Spleen (tissue), 11 donors: ENCODE data around the gene GOSR2. TPM values are rescaled to one million over a fixed set of nuclear protein-coding genes. Genes with fewer than 3 reads are reported as not detected.

ENCODE experiments used
- DNase-seq: peaks from one replicate; pipeline ENCODE4 v3.0.0-alpha.2; 2020
- H3K27ac ChIP-seq, 8 donors: fragments of 200-600 bp; sonication (generic) in 7 of 8; 1 replicate in 4 of 8; 2 replicates in 4 of 8; pipeline versions ENCODE4 v1.5.0 to v1.8.0; 2016 to 2021; ENCODE audit warnings: inconsistent platforms in 4 of 8, mild to moderate bottlenecking in 4 of 8, moderate library complexity in 1 of 8
- H3K27me3 ChIP-seq, 7 donors: fragments of 200-600 bp; sonication (generic) in 6 of 7; replicated peaks in 1 of 7; 1 replicate in 4 of 7; 2 replicates in 3 of 7; pipeline versions ENCODE4 v1.5.0 to v1.8.0; 2016 to 2021; ENCODE audit warnings: inconsistent platforms in 3 of 7, mild to moderate bottlenecking in 1 of 7
- H3K36me3 ChIP-seq, 6 donors: fragments of 200-600 bp; sonication (generic) in 5 of 6; 1 replicate in 4 of 6; 2 replicates in 2 of 6; pipeline versions ENCODE4 v1.5.0 to v1.8.0; 2016 to 2021; ENCODE audit warnings: inconsistent platforms in 2 of 6
- H3K4me1 ChIP-seq, 6 donors: fragments of 200-600 bp; sonication (generic) in 5 of 6; 1 replicate in 3 of 6; 2 replicates in 3 of 6; pipeline versions ENCODE4 v1.5.0 to v1.8.0; 2016 to 2021; ENCODE audit warnings: inconsistent platforms in 3 of 6
- H3K4me3 ChIP-seq, 8 donors: fragments of 200-600 bp; sonication (generic) in 7 of 8; 1 replicate in 4 of 8; 2 replicates in 4 of 8; pipeline versions ENCODE4 v1.5.0 to v1.8.0; 2016 to 2021; ENCODE audit warnings: inconsistent platforms in 4 of 8, mild to moderate bottlenecking in 4 of 8, moderate library complexity in 2 of 8
- H3K9me3 ChIP-seq, 8 donors: fragments of 200-600 bp; sonication (generic) in 7 of 8; 1 replicate in 4 of 8; 2 replicates in 4 of 8; pipeline versions ENCODE4 v1.5.0 to v1.8.0; 2016 to 2021; ENCODE audit warnings: inconsistent platforms in 4 of 8
- CTCF ChIP-seq, 11 experiments: fragments of 200-600 bp in 7 of 11; fragments of 450-650 bp in 4 of 11; sonication (generic) in 4 of 11; IDR thresholded peaks in 8 of 11; conservative IDR thresholded peaks in 3 of 11; 1 replicate in 7 of 11; 2 replicates in 4 of 11; pipeline versions ENCODE4 v1.4.0 to v1.8.0; 2016 to 2021; ENCODE audit warnings: antibody characterized with exemption in 11 of 11, inconsistent platforms in 4 of 11, mild to moderate bottlenecking in 1 of 11
- POLR2A ChIP-seq, 3 donors: fragments of 450-650 bp; IDR thresholded peaks; one replicate each; pipeline ENCODE4 v1.5.1; 2017; ENCODE audit warnings: antibody characterized with exemption in 3 of 3, mild to moderate bottlenecking in 1 of 3
- POLR2AphosphoS5 ChIP-seq, 3 donors: sonication (generic); formaldehyde crosslinking; IDR thresholded peaks; one replicate each; pipeline ENCODE4 v1.5.1; 2017; ENCODE audit warnings: antibody characterized with exemption in 3 of 3
- WGBS, 5 donors: extraction: QIAGEN DNeasy Blood & Tissue Kit in 3 of 5; methylation state at CpG; one replicate each; pipeline versions ENCODE4 v1.1.5 to v1.1.7; 2013 to 2018; 5-methylcytosine and 5-hydroxymethylcytosine counted together
- intact Hi-C: fragments of 100-400 bp; cut with DNase I; formaldehyde crosslinking; loops from one replicate; pipeline ENCODE4 v1.15.0; 2023; ENCODE audit warnings: low total_unique reads
- polyA plus RNA-seq, 3 donors: library from polyadenylated mRNA; stranded (reverse); fragments of 200-250 nt; gene quantifications; one replicate each; pipeline ENCODE4 v1.2.1, GENCODE V29; 2013
- total RNA-seq, 7 donors: library from RNA; depleted of rRNA in 3 of 7; stranded (reverse); fragments of >200 nt in 3 of 7; fragmentation: NEBNext Ultra II Directional in 4 of 7; extraction: Animal tissue kit (Norgen Biotek cat#: 25700) in 4 of 7; gene quantifications; one replicate each; pipeline versions ENCODE4 v1.1.0 to v1.2.1, GENCODE V29; 2016 to 2021
- donor health status: healthy with polysubstance abuse.
- donor health status: DM: no; HTN: no; CAD: no; lungs with moderate emphysema.
- donor health status: DM: no; HTN: no; CAD: no.
- donor health status: Bipolar disorder and iron deficiency.
- donor health status: healthy.
- donor health status: DM: no; HTN: no; CAD: no.
- donor health status: DM: yes; HTN: yes; CAD: no.

GOSR2 gene
- total and polyA plus RNA-seq, 10 donors, result 19.2 to 114 (median 80.0) TPM

GRCh38 chr17:46976626-46977270, 53.8 kb downstream of the GOSR2 start:
- Histone ChIP-seq H3K27me3 (peaks cover 0 to 58% (median 38%) of the 10 kb centered on the region in 7 donors), H3K9me3 (no peaks in the 10 kb centered on the region), H3K4me1 (peaks cover 17 to 25% (median 21%) of the 10 kb centered on the region in 6 donors), H3K4me3 (no peak overlapping the region), H3K36me3 (no peaks in the 10 kb centered on the region), H3K27ac (no peak overlapping the region)
- 82 to 84% (median 84%) methylated on average over 13 to 14 of the region's 14 CpGs for WGBS, 5 donors
- TF ChIP-seq POLR2AphosphoS5 (IDR thresholded peaks at IDR 0.05), result no peak
- no peak for TF ChIP-seq CTCF (IDR thresholded peaks at IDR 0.05 in 8 of 11, conservative IDR thresholded peaks at IDR 0.05 in 3 of 11)
- no peak for TF ChIP-seq POLR2A (IDR thresholded peaks at IDR 0.05)
- no peak for DNase-seq
- intact Hi-C loops, result no loop called here

GRCh38 chr17:46977348-46977747, 54.4 kb downstream of the GOSR2 start:
- Histone ChIP-seq H3K27me3 (peaks cover 0 to 58% (median 38%) of the 10 kb centered on the region in 7 donors), H3K9me3 (no peaks in the 10 kb centered on the region), H3K36me3 (no peaks in the 10 kb centered on the region), H3K27ac (no peak overlapping the region), H3K4me1 (peaks cover 17 to 25% (median 21%) of the 10 kb centered on the region in 6 donors), H3K4me3 (no peak overlapping the region)
- peak; percentile 32 for DNase-seq
- WGBS, 5 donors, result 46 to 57% (median 52%) methylated on average over 7 of the region's 7 CpGs
- TF ChIP-seq POLR2AphosphoS5 (IDR thresholded peaks at IDR 0.05) (no peak), POLR2A (IDR thresholded peaks at IDR 0.05) (no peak), CTCF (IDR thresholded peaks at IDR 0.05 in 8 of 11, conservative IDR thresholded peaks at IDR 0.05 in 3 of 11) (no peak)
- intact Hi-C loops, result no loop called here

GRCh38 chr17:46977750-46978488, 55.0 kb downstream of the GOSR2 start:
- H3K4me1 ChIP-seq, result peaks cover 17 to 25% (median 21%) of the 10 kb centered on the region in 6 donors
- H3K9me3 ChIP-seq, result no peaks in the 10 kb centered on the region
- peak; percentile 56 for DNase-seq
- intact Hi-C loops, result no loop called here
- H3K27ac ChIP-seq, result no peak overlapping the region
- TF ChIP-seq CTCF (IDR thresholded peaks at IDR 0.05 in 8 of 11, conservative IDR thresholded peaks at IDR 0.05 in 3 of 11), result no peak
- no peak for TF ChIP-seq POLR2AphosphoS5 (IDR thresholded peaks at IDR 0.05)
- no peak for TF ChIP-seq POLR2A (IDR thresholded peaks at IDR 0.05)
- 24 to 37% (median 24%) methylated on average over 26 to 36 of the region's 36 CpGs for whole genome bisulfite sequencing, 5 donors
- H3K4me3 ChIP-seq, result peak overlapping the region; percentile 38 to 77 (median 54)
- H3K27me3 ChIP-seq, result peaks cover 0 to 58% (median 38%) of the 10 kb centered on the region in 7 donors
- no peaks in the 10 kb centered on the region for H3K36me3 ChIP-seq
